Anterior cingulate cortex (tissue), 58 donors: ENCODE measurements around the gene JPT2.
"Not testable (repeated sequence)": the region's sequence is repeated elsewhere in the genome, so short reads cannot be mapped to it uniquely, and the experiment has no call there.

ENCODE experiments used
- DNase-seq, 58 donors: peaks; one replicate each; lab custom pipeline; 2025; lab: John Stamatoyannopoulos, UW

The JPT2 gene

DNA sequence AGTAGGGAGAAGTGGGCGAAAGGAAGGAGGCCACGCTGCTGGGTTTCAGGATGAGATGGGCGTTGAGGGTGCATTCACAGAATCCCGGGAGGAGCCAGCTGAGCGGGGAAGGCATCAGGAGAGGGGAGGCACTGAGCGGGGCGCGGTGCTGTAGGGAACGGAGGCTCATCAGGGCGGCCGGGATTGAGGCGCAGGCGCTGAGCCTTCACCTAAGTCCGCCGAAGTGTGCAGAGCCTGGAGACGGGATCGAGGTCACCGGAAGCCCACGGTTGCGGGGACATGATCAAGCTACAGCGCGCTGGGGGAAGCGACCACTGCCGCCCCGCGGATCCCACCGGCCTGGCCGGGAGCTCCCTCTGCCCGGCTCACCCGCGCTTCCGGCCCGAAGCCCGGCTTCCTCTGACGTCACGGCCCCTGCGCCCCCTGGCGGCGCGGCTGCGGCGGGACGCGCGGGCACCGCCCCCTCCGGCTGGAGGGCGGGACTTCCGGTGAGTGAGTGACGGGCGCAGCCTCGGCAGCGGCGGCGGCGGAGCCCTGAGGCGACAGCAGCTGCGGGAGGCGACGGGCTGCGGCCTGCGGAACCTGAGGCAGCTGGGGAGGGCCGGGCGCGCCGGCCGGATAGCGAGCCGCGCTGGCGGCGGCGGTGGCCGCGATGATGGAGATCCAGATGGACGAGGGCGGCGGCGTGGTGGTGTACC, 27.8 kb downstream of the JPT2 start, which contains the start of gene MAPK8IP3:
Gene MAPK8IP3, plus strand, starts transcription at position 508 of the 698 bp plus-strand sequence. Its CDS starts 145 bp downstream, at position 653.
- peak in 57 of 58 donors; percentile 67 to 95 (median 88) for DNase-seq

DNA sequence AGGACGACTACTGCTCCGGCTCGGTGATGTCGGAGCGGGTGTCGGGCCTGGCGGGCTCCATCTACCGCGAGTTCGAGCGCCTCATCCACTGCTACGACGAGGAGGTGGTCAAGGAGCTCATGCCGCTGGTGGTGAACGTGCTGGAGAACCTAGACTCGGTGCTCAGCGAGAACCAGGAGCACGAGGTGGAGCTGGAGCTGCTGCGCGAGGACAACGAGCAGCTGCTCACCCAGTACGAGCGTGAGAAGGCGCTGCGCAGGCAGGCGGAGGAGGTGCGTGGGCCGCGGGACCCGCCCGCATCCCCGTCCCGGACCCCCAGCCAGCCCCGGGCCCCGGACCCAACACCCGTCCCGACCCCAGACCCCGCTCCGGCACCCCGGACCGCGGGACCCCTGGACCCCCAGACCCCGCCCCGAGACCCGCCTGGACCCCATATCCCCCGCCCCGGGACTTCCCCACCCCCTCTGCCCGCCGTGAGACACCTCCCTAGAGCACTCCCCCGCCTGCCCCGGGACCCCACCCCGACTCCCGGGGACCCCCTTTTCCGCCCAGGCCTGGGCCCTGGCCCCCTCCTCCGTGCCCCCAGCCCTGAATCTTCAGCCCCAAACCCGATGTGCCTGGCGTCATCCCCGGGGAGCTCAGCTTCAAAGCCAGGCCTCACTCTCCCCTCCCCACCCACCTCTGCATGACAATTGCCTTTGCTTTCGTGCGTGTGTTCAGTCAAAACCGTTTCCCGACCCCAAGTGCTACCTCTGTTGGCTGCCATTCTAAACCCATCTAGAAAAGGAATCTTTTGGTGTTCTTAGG, 28.5 kb downstream of the JPT2 start:
- peak in 3 of 58 donors; percentile 46 to 64 (median 56) for DNase-seq

DNA sequence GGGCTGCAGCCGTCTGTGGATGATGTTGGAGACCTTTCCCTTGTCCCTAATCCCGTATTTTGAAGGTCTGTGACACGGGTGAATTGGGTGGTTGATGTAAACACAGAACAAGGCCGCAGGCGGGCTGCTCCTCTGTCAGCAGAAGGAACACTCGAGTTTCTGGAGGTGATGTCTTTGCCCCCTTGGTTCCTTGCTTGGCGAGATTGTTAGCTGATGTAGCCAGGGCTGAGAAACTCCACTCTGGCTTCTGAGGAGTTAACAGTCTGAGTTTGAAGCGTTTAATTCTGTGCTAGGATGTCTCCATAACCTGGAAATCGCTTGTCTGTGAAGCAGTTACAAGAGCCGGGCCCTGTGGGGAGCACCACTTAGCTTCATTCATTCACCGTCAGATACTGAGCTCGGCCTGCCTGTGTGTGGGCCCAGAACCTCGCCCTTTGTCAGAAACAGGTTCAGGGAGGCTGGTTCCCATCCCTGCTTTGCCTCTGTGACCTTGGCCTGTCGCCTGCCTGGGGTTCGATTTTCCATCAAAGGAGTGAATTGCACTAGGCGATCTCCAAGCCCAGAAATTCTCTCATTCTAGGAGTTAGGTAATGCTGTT, 29.2 kb downstream of the JPT2 start:
- DNase-seq = peak in 13 of 58 donors; percentile 9 to 69 (median 29)

DNA sequence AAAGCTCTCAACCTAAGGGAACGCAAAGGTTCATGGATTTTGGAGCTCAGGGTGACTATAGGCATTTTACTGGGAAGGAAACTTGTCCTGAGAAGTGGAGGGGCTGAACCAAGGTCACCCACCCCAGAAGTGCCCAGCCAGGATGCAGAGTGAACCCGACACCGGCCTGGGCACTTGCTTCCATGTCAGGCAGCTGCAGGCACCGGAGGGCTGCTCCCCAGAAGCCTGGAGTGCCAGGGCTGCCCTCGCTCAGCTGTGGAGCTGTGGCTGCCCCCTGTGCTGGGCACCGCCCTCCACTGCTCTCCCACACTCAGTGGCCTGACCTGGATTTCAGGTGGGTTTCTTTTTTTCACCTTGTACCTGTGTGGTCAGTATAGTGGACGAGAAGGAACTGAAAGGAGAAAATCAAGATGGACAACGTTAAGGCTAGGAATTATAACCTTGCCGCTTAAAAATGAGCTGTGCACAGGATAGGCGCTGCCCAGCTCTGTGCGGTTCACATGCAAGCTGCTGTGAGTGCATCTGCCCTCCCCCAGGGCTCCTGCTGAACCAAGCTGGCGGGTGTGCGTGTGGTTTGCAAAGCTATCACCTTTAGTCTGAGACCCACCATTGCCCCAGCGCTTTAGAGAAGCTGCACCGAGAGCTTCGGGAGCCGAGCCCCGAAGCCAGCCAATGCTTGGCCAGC, 30.1 kb downstream of the JPT2 start:
- DNase-seq = no peak

DNA sequence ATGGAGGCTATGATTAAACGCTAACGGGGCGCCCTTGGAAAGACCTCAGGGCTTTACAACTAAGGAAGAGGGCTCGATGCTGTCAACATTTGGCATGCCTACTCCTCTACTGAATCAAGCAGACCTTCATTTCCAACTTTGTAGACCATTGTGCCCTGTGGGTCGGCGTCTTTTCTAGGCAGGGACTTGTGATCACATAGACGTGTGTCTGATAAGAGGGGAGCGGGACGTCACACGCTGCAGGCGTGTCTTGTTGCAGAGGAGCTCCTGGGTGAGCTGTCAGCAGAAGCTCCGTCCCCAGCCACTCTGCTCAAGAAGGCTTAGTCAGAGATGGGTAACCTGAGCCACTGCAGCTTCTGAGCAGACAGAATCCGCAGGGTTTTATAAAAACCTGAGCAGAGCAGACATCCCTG, 30.7 kb downstream of the JPT2 start:
- DNase-seq = peak in 18 of 58 donors; percentile 8 to 67 (median 29)

DNA sequence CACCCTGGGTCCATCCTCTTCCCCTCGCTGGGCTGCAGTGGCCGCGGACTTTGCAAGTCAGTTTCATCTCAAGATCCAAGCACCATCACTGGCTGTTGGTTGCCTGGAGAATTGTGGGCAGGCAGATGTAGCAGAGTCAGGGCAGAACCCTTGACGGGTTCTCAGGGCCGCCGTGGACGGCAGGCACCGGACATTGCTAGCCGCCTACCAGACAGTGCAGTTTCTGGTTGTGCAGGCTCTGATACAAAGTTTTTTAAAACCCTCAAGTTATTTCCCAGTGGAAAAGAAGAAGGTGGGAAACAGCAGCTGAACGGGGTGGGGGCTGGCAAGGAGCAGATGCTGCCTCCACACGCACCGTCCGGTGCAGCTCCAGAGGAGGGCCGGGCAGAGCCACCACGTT, 31.3 kb downstream of the JPT2 start:
- DNase-seq = no peak

DNA sequence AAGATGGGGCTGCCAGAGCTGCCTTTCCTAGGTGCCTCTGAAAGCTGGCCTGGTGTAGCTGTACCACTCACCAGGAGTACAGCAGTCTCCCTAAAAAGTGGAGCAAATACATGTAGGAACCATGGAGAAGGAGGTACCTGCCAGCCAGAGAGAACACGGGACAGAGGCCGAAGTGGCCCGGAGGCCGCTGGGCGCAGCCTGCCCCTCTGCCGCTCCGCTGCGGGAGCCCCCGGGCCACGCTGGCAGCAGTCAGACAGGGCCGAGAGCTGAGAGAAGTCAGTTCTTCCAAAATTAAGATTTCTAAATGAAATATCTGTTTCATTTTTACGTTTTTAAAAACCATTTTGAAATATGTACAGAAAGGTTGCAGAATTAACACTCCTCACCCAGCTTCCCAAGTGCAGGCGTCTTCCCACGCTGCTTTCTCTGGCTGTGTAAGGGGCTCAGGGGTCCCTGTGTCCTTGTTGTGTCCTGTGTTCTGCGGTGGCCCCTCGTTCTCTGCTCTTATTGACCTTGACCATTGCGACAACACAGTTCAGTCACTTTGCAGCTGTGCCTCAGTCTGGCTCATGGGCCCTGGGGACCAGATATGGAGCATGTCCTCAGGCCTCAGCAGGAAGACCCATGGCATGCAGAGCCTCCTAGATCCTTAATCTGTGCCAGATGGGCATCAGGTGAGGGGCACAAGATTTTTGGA, 32.9 kb downstream of the JPT2 start:
- no peak for DNase-seq

DNA sequence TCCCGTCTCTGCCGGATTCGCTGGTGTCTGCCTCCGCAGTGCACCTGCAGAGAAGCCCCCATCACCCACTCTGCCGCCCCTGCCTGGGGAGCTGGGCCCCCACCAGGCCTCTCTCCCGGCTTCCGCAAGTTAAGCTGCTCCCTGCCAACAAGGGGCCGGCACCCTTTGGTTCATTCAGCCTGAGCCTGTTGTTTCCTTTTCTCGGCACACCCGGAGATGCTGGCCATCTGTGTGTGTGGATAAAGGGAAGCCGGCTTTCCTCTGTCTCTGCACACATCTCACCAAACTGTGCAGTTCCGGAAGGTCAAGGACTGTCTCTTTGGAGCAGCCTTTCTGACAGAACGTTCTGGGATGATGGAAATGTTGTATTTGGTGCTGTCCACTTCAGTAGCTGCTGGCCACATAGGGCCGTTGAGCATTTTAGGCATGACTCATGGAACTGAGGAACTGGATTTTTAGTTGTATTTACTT, 34.7 kb downstream of the JPT2 start:
- DNase-seq = peak in 4 of 58 donors; percentile 4 to 16 (median 7)

DNA sequence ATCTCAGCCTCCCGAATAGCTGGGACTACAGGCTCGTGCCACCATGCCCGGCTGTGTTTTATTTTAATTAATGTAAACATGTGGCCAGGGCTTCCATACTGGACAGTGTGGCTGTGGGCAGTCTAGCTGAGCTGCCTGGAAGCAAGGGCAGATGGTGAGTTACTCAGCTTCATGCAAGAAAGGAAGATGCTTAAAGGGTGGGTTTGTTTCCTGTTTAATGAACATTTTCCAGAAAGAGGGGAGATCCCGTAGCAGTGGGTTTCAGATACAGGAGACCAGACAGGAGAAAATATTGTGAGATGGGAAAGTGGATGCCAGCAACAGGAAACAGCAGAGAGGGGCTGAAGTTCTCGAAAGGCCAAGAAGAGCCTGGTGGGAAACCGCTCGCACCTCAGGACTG, 35.3 kb downstream of the JPT2 start:
- DNase-seq = no peak

DNA sequence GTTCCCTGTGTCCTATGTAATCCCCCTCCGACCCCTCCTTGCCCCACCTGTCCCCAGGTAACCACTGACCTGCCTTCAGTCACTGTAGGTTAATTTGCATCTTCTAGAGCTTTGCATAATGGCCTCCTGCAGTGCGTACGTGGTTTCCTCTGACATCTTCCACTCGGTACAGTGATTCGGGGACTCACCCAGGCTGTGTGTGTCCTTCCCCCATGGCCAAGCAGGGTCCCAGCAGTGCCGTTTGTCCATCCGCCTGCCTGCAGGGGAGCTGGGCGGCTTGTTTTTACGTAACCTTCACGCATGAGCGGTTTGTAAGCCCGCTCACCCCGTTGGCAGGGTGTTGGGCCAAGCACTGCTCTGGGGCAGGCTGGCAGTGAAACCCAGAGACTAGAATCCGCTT, 35.9 kb downstream of the JPT2 start:
- peak in 18 of 58 donors; percentile 6 to 41 (median 24) for DNase-seq

DNA sequence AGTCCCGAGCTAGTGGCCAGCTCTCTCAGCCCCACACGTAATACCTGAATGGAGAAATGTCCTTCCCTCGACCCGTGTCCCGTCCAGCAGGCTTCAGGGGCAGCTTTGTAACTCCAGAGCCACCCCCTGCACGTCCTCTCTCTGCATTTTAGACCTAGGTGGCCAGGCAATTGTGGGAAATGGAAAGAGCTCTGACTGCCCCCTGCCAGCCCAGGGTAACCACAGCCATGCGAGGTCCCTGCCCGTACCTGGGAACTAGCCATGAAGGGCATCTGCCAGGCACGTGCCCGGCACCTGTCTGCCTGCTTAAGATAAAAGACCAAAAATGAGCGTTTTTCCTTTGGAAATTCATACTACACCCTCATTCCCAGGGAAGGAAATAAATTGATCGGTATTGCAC, 37.1 kb downstream of the JPT2 start:
- no peak for DNase-seq

DNA sequence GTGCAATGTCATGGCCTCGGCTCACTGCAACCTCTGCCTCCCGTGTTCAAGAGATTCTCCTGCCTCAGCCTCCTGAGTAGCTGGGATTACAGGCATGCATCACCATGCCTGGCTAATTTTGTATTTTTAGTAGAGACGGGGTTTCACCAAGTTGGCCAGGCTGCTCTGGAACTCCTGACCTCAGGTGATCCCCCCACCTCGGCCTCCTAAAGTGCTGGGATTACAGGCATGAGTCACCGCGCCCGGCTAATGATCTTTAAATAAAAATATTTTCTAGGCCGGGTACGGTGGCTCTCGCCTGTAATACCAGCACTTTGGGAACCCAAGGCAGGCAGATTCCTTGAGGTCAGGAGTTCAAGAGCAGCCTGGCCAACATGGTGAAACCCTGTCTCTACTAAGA, 40.2 kb downstream of the JPT2 start:
- not testable (repeated sequence) for DNase-seq

DNA sequence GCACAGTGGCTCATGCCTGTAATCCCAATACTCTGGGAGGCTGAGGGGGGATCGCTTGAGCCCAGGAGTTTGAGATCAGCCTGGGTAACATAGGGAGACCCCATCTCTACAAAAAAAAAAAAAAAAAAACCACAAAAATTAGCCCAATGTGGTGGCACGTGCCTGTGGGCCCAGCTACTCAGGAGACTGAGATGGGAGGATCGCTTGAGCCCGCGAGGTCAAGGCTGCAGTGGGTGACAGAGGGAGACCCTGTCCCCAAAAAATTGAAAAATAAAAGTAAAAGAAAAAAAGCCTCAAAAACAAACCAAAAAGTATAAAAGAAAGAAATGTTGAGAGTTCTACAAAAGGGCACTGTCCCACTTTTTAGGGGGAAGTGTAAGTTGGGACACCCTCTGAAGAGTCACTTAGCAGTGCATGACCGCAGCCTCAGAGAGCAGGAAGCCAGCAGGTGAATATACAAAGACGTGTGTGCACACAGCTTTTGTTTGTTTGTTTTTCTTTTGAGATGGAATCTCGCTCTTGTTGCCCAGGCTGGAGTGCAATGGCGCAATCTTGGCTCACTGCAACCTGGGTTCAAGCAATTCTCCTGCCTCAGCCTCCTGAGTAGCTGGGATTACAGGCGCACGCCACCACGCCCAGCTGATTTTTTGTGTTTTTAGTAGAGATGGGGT, 41.6 kb downstream of the JPT2 start:
- DNase-seq = not testable (repeated sequence)

DNA sequence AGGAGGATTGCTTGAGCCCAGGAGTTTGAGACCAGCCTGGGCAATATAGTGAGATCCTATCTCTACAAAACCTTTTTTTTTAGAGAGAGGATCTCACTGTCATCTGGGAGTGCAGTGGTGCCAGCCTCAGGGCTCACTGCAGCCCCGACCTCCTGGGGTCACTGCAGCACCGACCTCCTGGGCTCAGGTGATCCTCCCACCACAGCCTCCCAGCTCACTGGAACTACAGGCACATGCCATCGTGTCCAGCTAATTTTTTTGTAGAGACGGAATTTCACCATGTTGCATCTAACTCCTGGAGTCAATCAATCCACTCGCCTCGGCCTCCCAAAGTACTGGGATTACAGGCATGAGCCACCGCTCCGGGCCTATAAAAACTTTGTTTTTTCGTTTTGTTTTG, 43.3 kb downstream of the JPT2 start:
- no peak for DNase-seq

DNA sequence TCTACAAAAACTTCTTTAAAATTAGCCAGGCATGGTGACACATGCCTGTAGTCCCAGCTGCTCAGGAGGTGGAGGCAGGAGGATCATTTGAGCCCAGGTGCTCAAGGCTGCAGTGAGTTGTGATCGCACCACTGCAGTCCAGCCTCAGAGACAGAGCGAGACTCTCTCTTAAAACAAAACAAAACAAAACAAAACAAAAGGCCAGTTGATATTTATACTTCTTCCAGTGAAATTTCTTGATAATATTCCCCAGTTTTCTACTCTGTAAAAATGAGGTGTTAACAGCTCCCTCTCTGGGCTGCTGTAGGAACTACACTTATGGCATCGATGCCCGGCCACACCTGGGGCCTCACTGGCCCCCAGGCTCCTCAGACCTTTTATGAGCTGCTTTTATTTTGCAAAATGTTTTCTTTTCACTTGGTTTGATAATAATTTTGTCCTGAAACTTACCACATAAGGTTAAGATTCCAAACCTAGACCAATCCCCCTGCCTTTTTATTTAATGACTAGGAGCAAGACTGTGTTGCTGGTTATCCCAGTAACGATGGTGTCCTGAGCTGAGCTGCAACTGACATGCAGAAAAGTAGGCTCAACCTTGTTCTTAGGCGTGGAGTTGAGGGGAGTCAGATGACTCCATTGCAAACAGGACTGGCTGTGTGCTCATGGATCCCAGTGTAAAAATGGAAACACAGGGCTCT, 45.5 kb downstream of the JPT2 start:
- DNase-seq = peak in 19 of 58 donors; percentile 5 to 51 (median 26)

DNA sequence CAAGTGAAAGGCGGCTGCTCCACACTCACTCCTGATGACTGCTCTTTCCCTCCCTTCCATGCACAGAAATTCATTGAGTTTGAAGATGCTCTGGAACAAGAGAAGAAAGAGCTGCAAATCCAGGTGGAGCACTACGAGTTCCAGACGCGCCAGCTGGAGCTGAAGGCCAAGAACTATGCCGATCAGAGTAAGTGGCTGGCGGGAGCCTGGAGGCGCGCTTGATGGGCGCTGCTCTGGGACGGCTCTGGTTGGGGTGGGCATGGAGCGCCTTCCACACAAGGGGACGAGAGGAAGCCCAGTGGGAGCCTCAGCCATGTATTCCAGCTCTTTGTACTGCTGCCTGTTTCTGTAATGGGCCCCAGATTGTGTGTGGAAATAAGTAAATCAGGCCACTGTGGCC, 46.4 kb downstream of the JPT2 start:
- DNase-seq = no peak

DNA sequence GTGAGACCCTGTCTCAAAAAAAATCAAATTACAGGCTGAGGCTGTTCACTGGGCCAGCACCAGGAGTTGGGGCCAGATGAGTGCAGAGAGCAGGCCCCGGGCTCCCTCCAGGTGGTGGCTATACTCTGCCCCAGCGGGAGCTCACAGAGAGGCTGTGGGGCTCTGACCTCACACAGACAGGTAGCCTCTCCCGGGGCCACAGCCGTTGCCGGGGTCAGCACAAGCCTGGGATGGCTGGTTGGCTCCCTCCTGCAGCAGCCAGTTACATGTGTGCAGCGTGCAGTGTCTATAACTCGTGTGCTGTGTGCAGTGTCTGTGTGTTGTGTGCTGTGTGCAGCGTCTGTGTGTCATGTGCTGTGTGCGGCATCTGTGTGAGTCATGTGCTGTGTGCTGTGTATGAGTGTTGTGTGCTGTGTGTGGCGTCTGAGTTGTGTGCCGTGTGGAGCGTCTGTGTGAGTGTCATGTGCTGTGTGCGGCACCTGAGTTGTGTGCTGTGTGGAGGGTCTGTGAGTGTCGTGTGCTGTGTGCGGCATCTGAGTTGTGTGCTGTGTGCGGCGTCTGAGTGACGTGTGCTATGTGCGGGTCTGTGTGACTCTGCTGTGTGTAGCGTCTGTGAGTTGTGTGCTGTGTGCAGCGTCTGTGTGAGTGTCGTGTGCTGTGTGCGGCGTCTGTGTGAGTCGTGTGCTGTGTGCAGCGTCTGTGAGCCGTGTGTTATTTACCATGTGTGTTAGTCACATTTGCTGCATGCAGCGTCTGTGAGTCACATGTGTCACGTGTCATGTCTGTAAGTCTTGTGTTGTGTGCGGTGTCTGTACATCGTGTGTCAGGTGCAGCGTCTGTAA, 48.8 kb downstream of the JPT2 start:
- no peak for DNase-seq
